HG03521 (cell line): ENCODE results near the gene GEN1.

ENCODE experiments used
- ATAC-seq: cut with Tn5 transposase; IDR thresholded peaks from one replicate; pipeline ENCODE4 v1.9.1; 2021; ENCODE audit warnings: mild to moderate bottlenecking, moderate library complexity; ENCODE audit not compliant: unreplicated experiment

The GEN1 gene

GRCh38 chr2:17753803-17754663, at the start of gene GEN1, which contains the start of gene SMC6:
Gene GEN1, plus strand, starts transcription at chr2:17754138. Its CDS starts 5,806 bp downstream, at chr2:17759944.
Gene SMC6, minus strand, starts transcription at chr2:17753810. Its CDS starts 7,864 bp downstream, at chr2:17745946.
- ATAC-seq: peak; percentile 66

DNA sequence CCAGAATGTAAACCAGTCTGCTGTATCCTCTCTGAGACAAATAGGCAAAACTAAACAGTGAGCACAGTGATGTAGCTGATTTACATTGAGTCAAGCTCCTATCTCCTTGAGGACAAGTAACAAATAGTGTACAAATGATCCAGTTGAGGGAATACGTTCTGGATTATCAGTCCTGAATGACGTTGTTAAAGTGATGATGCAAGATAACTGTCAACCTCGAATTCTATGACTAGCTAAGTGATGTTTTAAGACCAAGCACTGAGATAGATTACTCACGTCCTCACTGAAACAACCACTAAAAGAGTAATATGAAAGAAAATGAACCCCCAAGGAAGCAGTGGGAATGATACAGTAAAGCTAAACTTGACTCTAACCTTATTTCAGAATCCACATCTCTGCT, 47.1 kb upstream of the GEN1 start:
- ATAC-seq: no peak

DNA sequence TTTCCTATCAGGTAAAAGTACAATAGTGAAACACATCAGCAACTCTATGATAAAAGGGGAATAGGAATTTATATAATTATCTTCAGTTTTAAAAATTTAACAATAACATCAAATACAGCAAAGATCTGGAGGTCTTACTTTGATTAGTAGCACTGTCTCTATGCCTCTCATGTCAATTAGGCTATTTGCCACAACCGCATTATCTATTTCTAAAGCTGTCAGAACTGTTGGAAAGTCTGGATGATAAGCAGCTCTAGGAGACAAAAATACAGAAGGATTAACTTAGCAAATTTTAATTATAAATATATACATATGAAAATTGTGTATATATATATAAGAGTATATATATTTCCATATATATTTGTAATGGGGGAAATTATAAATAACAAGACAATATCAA, 45.4 kb upstream of the GEN1 start:
- no peak for ATAC-seq

GRCh38 chr2:17709897-17710296, 44.0 kb upstream of the GEN1 start:
- no peak for ATAC-seq

GRCh38 chr2:17710547-17711248, 43.2 kb upstream of the GEN1 start:
- no peak for ATAC-seq

DNA sequence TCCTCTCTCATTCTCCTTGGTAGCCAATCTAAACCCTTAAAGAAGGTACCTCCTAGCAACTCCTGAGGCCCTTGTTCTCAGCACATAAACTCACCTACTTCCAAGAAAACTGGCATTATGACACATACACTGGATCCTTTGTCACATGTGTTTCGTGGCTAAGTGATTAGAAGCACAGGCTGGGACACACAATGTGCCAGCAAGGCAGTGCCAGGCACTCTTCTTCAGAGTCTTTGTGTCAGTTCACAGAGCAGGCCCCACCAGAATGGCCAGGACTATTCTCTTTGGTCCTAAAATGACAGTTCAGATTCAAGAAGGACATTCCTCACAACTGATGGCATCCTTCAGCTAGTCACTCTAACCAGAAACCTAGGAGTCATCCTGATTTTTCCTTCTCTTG, 40.6 kb upstream of the GEN1 start:
- ATAC-seq: no peak

DNA sequence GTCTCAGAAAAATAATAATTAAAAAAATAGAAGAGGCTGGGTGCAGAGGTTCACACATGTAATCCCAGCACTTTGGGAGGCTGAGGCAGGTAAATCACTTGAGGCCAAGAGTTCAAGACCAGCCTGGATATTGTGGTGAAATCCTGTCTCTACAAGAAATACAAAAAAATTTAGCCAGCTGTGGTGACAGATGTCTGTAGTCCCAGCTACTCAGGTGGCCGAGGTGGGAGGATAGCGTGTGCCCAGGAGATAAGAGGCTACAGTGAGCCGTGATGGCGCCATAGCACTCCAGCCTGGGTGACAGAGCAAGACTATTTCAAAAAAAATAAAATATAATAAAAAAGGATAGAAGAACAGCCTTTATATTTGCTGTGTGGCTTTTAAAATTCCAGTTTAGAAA, 36.3 kb upstream of the GEN1 start:
- no peak for ATAC-seq

DNA sequence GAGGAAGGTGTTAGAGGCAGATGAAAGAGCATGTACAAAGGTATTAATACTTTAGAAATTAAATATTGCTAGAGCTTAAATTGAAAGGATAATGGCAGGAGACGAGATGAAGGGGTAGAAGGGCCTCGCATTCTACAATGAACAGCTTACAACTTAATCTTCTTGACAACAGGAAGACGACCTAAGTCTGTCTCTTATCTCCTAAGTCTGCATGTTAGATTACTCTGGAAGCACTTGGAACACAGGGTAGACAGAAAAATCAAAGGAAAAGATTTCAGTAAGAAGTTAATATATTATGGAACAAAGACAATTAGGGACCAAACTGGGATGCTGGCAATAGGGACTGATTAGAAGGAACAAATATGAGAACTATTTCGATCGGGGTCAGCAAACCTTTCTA, 35.2 kb upstream of the GEN1 start:
- no peak for ATAC-seq

- no peak for ATAC-seq
Observed at GRCh38 chr2:17719562-17720371, 34.2 kb upstream of the GEN1 start.

DNA sequence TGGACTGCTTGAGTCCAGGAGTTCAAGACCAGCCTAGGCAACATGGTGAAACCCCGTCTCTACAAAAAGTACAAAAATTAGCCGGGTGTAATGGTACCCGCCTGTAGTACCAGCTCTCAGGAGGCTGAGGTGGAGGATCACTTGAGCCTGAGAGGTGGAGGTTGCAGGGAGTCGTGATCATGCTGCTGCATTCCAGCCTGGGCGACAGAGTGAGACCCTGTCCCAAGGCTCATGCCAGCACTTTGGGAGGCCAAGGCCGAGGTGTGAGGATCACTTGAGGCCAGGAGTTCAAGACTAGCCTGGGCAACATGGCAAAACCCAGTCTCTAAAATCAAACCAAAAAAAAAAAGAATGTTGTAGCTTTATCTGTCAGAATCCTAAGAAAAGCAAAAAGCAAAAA, 25.7 kb upstream of the GEN1 start:
- no peak for ATAC-seq

- ATAC-seq: no peak
Observed at GRCh38 chr2:17729880-17730279, 24.1 kb upstream of the GEN1 start.

DNA sequence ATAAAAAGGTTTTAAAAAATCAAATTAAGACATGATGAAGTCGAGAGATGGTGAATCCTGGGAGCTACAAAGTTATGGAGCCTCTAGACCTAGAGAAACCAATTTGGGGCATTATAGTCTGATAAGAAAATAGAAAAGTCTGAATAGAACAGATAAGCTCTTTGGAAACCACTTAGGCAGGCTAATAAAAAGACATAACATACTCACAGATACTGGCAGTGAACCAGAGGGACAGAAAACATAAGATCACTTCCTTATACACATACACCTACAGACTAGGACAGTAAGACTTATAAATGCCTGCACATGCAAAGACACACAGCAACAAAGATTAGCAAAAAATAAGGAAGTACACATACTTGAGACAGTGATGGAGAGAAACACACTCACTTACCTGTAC, 20.3 kb upstream of the GEN1 start:
- ATAC-seq: no peak

GRCh38 chr2:17735864-17736263, 18.1 kb upstream of the GEN1 start:
- no peak for ATAC-seq

DNA sequence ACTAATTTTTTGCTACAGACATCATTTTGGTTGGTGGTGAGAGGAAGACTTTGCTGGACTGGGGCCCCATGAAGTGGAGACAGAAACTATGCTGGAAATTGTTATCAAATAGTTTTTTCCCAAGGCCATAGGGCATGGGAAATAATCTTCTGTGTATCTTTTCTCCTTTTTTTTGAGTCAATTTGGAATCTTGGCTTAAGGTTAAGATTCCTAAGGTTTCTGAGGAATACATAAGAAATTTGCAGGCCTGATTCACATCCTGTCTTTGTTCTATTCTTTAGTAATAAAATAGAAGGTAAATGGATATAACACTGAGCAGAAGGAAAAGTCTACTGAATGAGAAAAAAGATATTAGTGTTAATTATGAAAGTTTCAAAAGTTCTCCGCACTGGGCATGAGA, 16.9 kb upstream of the GEN1 start:
- no peak for ATAC-seq

DNA sequence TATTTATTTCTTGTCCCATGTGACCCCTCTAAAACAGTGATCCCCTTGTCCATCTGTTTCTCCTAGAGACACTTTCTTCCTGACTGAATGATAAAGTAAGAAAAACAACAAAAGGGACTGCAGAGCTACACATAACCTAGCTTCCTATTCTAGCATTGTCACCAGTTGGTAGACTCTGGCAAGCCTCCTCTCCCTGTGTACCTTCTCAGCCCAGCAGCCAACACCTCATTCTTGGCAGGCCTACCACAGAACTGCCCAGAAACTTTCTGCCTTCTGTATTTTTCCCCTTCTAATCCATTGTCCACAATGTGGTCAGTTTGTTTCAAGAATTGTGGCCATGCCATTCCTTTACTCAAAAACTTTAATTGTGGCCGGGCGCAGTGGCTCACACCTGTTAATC, 13.7 kb upstream of the GEN1 start:
- ATAC-seq: no peak

- ATAC-seq: no peak
Observed at GRCh38 chr2:17747684-17748452, 6.1 kb upstream of the GEN1 start.

GRCh38 chr2:17748745-17749144, 5.2 kb upstream of the GEN1 start:
- ATAC-seq: no peak

- ATAC-seq: peak; percentile 21
Observed at GRCh38 chr2:17749753-17750438, 4.0 kb upstream of the GEN1 start.

- ATAC-seq: no peak
Observed at GRCh38 chr2:17752246-17752645, 1.7 kb upstream of the GEN1 start.
